Right lobe of liver (tissue), 4 donors: Measurements from ENCODE around the gene OR13H1.

Experiments
- CTCF ChIP-seq, 4 donors: fragments of 200-600 bp in 3 of 4; fragments of 450-650 bp in 1 of 4; IDR thresholded peaks; one replicate each; pipeline versions ENCODE4 v1.5.1 to v1.8.0; 2016 to 2022; ENCODE audit warnings: antibody characterized with exemption in 4 of 4, mild to moderate bottlenecking in 2 of 4
- POLR2A ChIP-seq: fragments of 450-650 bp; IDR thresholded peaks from one replicate; pipeline ENCODE4 v1.6.1; 2017; ENCODE audit warnings: antibody characterized with exemption, mild to moderate bottlenecking
- donor health status: DM: no; HTN: no; CAD: no.
- donor health status: DM: no; HTN: no; CAD: no.
- donor health status: DM: no; HTN: yes; CAD: no.

GRCh38 chrX:131549011-131549410 lies 5.1 kb downstream of the OR13H1 start:
- no peak for TF ChIP-seq CTCF (IDR thresholded peaks at IDR 0.05)
- TF ChIP-seq POLR2A, result no peak
